Endodermal cell (in vitro differentiated cells): ENCODE data around the gene CALD1. TPM values are rescaled to one million over a fixed set of nuclear protein-coding genes. Genes with fewer than 3 reads are reported as not detected.

Experiments
- DNase-seq: peaks from one replicate; pipeline ENCODE4 v3.0.0-alpha.2; 2017
- H3K27ac ChIP-seq: 2 replicates; pipeline ENCODE4 v1.5.1; 2013; ENCODE audit warnings: mild to moderate bottlenecking, low read depth, low read length, moderate library complexity
- H3K27me3 ChIP-seq: 2 replicates; pipeline ENCODE4 v1.6.1; 2013; ENCODE audit warnings: mild to moderate bottlenecking, low read length, moderate library complexity; ENCODE audit not compliant: insufficient read depth, control insufficient read depth, poor library complexity, severe bottlenecking
- H3K36me3 ChIP-seq: 2 replicates; pipeline ENCODE4 v1.7.0; 2013; ENCODE audit warnings: mild to moderate bottlenecking, low read length, moderate library complexity; ENCODE audit not compliant: control insufficient read depth, insufficient read depth
- H3K4me1 ChIP-seq: one replicate; pipeline ENCODE4 v1.7.0; 2013; ENCODE audit warnings: low read length; ENCODE audit not compliant: control insufficient read depth, insufficient read depth
- H3K4me3 ChIP-seq: 2 replicates; pipeline ENCODE4 v1.5.1; 2013; ENCODE audit warnings: mild to moderate bottlenecking, low read length, moderate library complexity
- H3K9ac ChIP-seq: 2 replicates; pipeline ENCODE4 v1.6.1; 2013; ENCODE audit warnings: mild to moderate bottlenecking, low read length, moderate library complexity; ENCODE audit not compliant: poor library complexity, severe bottlenecking; ENCODE audit errors: extremely low read depth
- H3K9me3 ChIP-seq: 2 replicates; pipeline ENCODE4 v1.6.1; 2013; ENCODE audit warnings: mild to moderate bottlenecking, low read length, moderate library complexity; ENCODE audit not compliant: control insufficient read depth
- H3K27ac Mint-ChIP-seq: 2 replicates; pipeline ENCODE4 v1.8.0; 2020; ENCODE audit warnings: mixed read lengths
- H3K27me3 Mint-ChIP-seq: 2 replicates; pipeline ENCODE4 v1.8.0; 2021; ENCODE audit warnings: mild to moderate bottlenecking, mixed read lengths; ENCODE audit not compliant: insufficient read depth
- H3K36me3 Mint-ChIP-seq: 2 replicates; pipeline ENCODE4 v1.8.0; 2020; ENCODE audit warnings: low read depth, mixed read lengths
- H3K4me1 Mint-ChIP-seq: 2 replicates; pipeline ENCODE4 v1.8.0; 2020; ENCODE audit warnings: mixed read lengths
- H3K4me3 Mint-ChIP-seq: 2 replicates; pipeline ENCODE4 v1.8.0; 2020; ENCODE audit warnings: mild to moderate bottlenecking, moderate library complexity, mixed read lengths
- H3K9me3 Mint-ChIP-seq: 2 replicates; pipeline ENCODE4 v1.8.0; 2020; ENCODE audit warnings: mild to moderate bottlenecking, mixed read lengths
- CTCF ChIP-seq: fragments of 200-600 bp; sonication (generic); conservative IDR thresholded peaks from 2 replicates; pipeline ENCODE4 v1.5.0; 2021; ENCODE audit warnings: antibody characterized with exemption, mild to moderate bottlenecking
- WGBS, 2 experiments: methylation state at CpG; one replicate each; pipeline versions ENCODE4 v1.1.5 to v1.1.7; 2013; ENCODE audit warnings: missing lambda C conversion rate in 2 of 2, mixed read lengths in 1 of 2; ENCODE audit not compliant: insufficient coverage in 1 of 2, insufficient read length in 1 of 2; 5-methylcytosine and 5-hydroxymethylcytosine counted together
- total RNA-seq, 2 donors: library from RNA; stranded (reverse); fragmentation: NEBNext Ultra II Directional in 1 of 2; extraction: Animal tissue kit (Norgen Biotek cat#: 25700) in 1 of 2; gene quantifications; 2 replicates in 1 of 2; 3 replicates in 1 of 2; pipeline ENCODE4 v1.2.1, GENCODE V29; 2021

CALD1 gene
- total RNA-seq, 2 donors from 2014 or later: 111 to 132 TPM

GRCh38 chr7:134910968-134911367 lies 131.5 kb downstream of the CALD1 start:
- Histone ChIP-seq H3K4me1 (peaks cover 5% of the 10 kb centered on the region), H3K36me3 (peaks cover 8% of the 10 kb centered on the region), H3K27ac (no peak overlapping the region), H3K9ac (no peak overlapping the region), H3K4me3 (no peak overlapping the region), H3K9me3 (no peaks in the 10 kb centered on the region), H3K27me3 (no peaks in the 10 kb centered on the region)
- H3K27ac Mint-ChIP-seq: no peak overlapping the region
- no peaks in the 10 kb centered on the region for H3K27me3 Mint-ChIP-seq
- no peak for DNase-seq
- no peaks in the 10 kb centered on the region for H3K9me3 Mint-ChIP-seq
- TF ChIP-seq CTCF: no peak
- no peak overlapping the region for H3K4me3 Mint-ChIP-seq
- WGBS, 2 experiments: 85 to 100% methylated on average over 1 to 4 of the region's 4 CpGs
- peaks cover 12% of the 10 kb centered on the region for H3K36me3 Mint-ChIP-seq
- peaks cover 24% of the 10 kb centered on the region for H3K4me1 Mint-ChIP-seq

GRCh38 chr7:134916171-134916883 lies 136.9 kb downstream of the CALD1 start:
- H3K27me3 ChIP-seq: no peaks in the 10 kb centered on the region
- H3K27me3 Mint-ChIP-seq: no peaks in the 10 kb centered on the region
- no peak for TF ChIP-seq CTCF
- no peak overlapping the region for H3K27ac ChIP-seq
- WGBS, 2 experiments: 95 to 97% methylated on average over 5 to 6 of the region's 6 CpGs
- peaks cover 5% of the 10 kb centered on the region for H3K4me1 ChIP-seq
- peaks cover 8% of the 10 kb centered on the region for H3K36me3 ChIP-seq
- no peak overlapping the region for H3K27ac Mint-ChIP-seq
- no peak overlapping the region for H3K4me3 Mint-ChIP-seq
- H3K4me3 ChIP-seq: no peak overlapping the region
- H3K9ac ChIP-seq: no peak overlapping the region
- no peaks in the 10 kb centered on the region for H3K9me3 ChIP-seq
- no peak for DNase-seq
- no peaks in the 10 kb centered on the region for H3K9me3 Mint-ChIP-seq
- peaks cover 15% of the 10 kb centered on the region for H3K4me1 Mint-ChIP-seq
- H3K36me3 Mint-ChIP-seq: peaks cover 14% of the 10 kb centered on the region

- Histone ChIP-seq H3K4me1 (peaks cover 5% of the 10 kb centered on the region), H3K9me3 (no peaks in the 10 kb centered on the region), H3K4me3 (no peak overlapping the region), H3K27ac (no peak overlapping the region), H3K27me3 (no peaks in the 10 kb centered on the region), H3K9ac (no peak overlapping the region), H3K36me3 (peaks cover 8% of the 10 kb centered on the region)
- Mint-ChIP-seq H3K36me3 (peaks cover 11% of the 10 kb centered on the region), H3K4me1 (peaks cover 15% of the 10 kb centered on the region), H3K4me3 (no peak overlapping the region), H3K27ac (no peak overlapping the region), H3K9me3 (no peaks in the 10 kb centered on the region), H3K27me3 (no peaks in the 10 kb centered on the region)
- no peak for DNase-seq
- TF ChIP-seq CTCF: no peak
Measured at GRCh38 chr7:134919240-134919641, 139.8 kb downstream of the CALD1 start.
